ENCODE results near the gene CHN1. TPM values are rescaled to one million over a fixed set of nuclear protein-coding genes. Genes with fewer than 3 reads are reported as not detected.

The CHN1 gene
- total RNA-seq, 1 experiment from 2014 or later = 0.37 TPM

DNA sequence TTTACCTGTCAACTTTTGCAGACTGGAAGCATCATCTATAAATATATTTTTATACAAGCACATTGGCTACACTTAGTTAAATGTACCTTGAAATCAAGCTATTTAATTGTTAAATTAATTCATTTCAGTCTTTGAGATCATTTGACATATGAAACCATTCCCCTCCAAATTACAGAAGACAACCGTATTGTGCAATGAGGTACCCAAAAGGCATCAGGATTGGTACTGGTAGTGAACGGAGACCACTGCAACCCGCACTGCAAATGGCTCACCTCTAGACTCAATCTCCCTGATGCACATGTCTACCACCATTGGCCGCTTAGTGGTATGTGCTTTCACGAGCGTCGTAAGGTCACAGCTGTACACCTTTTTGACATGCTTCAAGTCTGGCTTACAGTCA lies 193.1 kb downstream of the CHN1 start:
- no peak overlapping the region for H3K9ac ChIP-seq (ENCODE audit: low read length)
- no peaks in the 10 kb centered on the region for H3K4me1 ChIP-seq (ENCODE audit: low read length)
- H3K27ac ChIP-seq (ENCODE audit: low read length) = no peak overlapping the region
- no peaks in the 10 kb centered on the region for H3K36me3 ChIP-seq (ENCODE audit: insufficient read depth, low read length)
- no peaks in the 10 kb centered on the region for H3K27me3 ChIP-seq (ENCODE audit: low read length)
- H3K79me2 ChIP-seq (ENCODE audit: low read length) = no peaks in the 10 kb centered on the region
- H3K4me3 ChIP-seq (ENCODE audit: low read length) = no peak overlapping the region
- H3K9me3 ChIP-seq (ENCODE audit: low read length) = no peaks in the 10 kb centered on the region
- H4K20me1 ChIP-seq (ENCODE audit: insufficient read depth, low read depth, low read length) = no peaks in the 10 kb centered on the region
- H2AFZ ChIP-seq (ENCODE audit: low read length) = no peak overlapping the region
- H3K9me2 ChIP-seq (replicated peaks; ENCODE audit: insufficient read depth, low read length) = no peaks in the 10 kb centered on the region
- H3K4me2 ChIP-seq (ENCODE audit: low read depth, low read length, poor library complexity, severe bottlenecking) = no peak overlapping the region
- no peak for DNase-seq

DNA sequence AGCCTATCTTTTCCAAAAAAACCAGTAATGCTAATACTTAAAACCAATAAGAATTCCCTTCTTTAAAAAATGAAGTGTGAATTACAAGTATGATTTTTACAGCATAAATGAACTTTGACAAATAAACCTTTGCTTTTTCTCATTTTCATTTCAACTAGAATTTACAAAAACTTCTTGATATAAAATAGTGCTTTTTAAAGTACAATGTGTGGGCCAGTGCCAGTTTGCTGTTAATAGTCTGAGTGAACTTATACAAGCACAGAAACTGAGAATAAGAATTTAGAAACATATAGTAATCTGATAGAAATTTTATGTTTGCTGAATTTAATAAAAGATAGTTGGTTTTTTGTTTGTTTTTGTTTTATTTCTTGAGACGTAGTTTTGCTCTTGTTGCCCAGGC lies 197.2 kb downstream of the CHN1 start:
- no peak overlapping the region for H3K4me3 ChIP-seq (ENCODE audit: low read length)
- no peak overlapping the region for H3K4me2 ChIP-seq (ENCODE audit: low read depth, low read length, poor library complexity, severe bottlenecking)
- no peaks in the 10 kb centered on the region for H3K79me2 ChIP-seq (ENCODE audit: low read length)
- no peak overlapping the region for H3K27ac ChIP-seq (ENCODE audit: low read length)
- no peak for DNase-seq
- H2AFZ ChIP-seq (ENCODE audit: low read length) = no peak overlapping the region
- H3K9me2 ChIP-seq (replicated peaks; ENCODE audit: insufficient read depth, low read length) = no peaks in the 10 kb centered on the region
- no peaks in the 10 kb centered on the region for H4K20me1 ChIP-seq (ENCODE audit: insufficient read depth, low read depth, low read length)
- no peaks in the 10 kb centered on the region for H3K27me3 ChIP-seq (ENCODE audit: low read length)
- no peak overlapping the region for H3K9ac ChIP-seq (ENCODE audit: low read length)
- H3K36me3 ChIP-seq (ENCODE audit: insufficient read depth, low read length) = no peaks in the 10 kb centered on the region
- no peaks in the 10 kb centered on the region for H3K9me3 ChIP-seq (ENCODE audit: low read length)
- H3K4me1 ChIP-seq (ENCODE audit: low read length) = no peaks in the 10 kb centered on the region

DNA sequence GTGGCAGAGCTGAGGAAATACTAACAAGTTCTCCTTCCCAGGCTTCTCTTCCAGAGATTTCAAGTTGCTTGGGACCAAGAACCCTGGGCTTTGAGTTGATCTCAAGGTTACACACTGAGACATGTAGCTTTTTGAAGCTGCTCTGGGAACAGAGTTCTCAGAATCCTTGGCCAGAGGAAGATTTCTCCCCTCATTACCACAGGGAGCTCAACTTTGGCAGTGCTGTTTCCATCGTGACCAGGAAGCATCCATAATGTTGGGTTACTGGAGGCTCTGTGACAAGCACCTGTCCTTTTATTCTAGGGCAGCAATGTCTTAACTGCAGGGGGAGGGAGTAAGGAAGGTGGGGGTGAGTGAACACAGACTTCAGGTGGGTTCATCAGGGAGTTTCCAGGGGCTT lies 199.4 kb downstream of the CHN1 start:
- H3K9me3 ChIP-seq (ENCODE audit: low read length) = no peaks in the 10 kb centered on the region
- H3K4me2 ChIP-seq (ENCODE audit: low read depth, low read length, poor library complexity, severe bottlenecking) = no peak overlapping the region
- H3K36me3 ChIP-seq (ENCODE audit: insufficient read depth, low read length) = no peaks in the 10 kb centered on the region
- no peaks in the 10 kb centered on the region for H3K27me3 ChIP-seq (ENCODE audit: low read length)
- no peaks in the 10 kb centered on the region for H3K79me2 ChIP-seq (ENCODE audit: low read length)
- no peak for DNase-seq
- no peak overlapping the region for H2AFZ ChIP-seq (ENCODE audit: low read length)
- no peak overlapping the region for H3K9ac ChIP-seq (ENCODE audit: low read length)
- no peaks in the 10 kb centered on the region for H3K4me1 ChIP-seq (ENCODE audit: low read length)
- no peak overlapping the region for H3K4me3 ChIP-seq (ENCODE audit: low read length)
- H3K9me2 ChIP-seq (replicated peaks; ENCODE audit: insufficient read depth, low read length) = no peaks in the 10 kb centered on the region
- H4K20me1 ChIP-seq (ENCODE audit: insufficient read depth, low read depth, low read length) = no peaks in the 10 kb centered on the region
- H3K27ac ChIP-seq (ENCODE audit: low read length) = no peak overlapping the region

DNA sequence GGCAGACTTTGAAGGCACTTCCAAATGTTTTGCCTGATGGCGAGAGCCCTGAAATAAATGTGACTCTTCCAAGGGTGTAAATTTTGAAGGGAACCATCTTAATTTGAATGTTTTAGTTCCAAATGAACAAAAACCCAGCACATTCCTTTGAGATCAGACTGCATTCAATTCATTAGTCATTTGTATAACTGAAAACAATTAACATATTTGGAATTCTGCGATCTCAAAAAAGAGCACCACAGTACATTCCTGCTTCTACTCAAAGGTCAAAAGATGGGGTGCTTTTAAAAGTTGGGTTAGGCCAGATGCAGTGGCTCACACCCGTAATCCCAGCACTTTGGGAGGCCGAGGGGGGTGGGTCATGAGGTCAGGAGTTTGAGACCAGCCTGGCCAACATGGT lies 202.7 kb downstream of the CHN1 start:
- Histone ChIP-seq H3K4me3 (ENCODE audit: low read length) (no peak overlapping the region), H2AFZ (ENCODE audit: low read length) (no peak overlapping the region), H3K79me2 (ENCODE audit: low read length) (no peaks in the 10 kb centered on the region), H3K4me1 (ENCODE audit: low read length) (no peaks in the 10 kb centered on the region), H3K27me3 (ENCODE audit: low read length) (no peaks in the 10 kb centered on the region), H4K20me1 (ENCODE audit: insufficient read depth, low read depth, low read length) (no peaks in the 10 kb centered on the region), H3K9me3 (ENCODE audit: low read length) (no peaks in the 10 kb centered on the region), H3K9ac (ENCODE audit: low read length) (no peak overlapping the region), H3K4me2 (ENCODE audit: low read depth, low read length, poor library complexity, severe bottlenecking) (no peak overlapping the region), H3K27ac (ENCODE audit: low read length) (no peak overlapping the region), H3K9me2 (replicated peaks; ENCODE audit: insufficient read depth, low read length) (no peaks in the 10 kb centered on the region), H3K36me3 (ENCODE audit: insufficient read depth, low read length) (no peaks in the 10 kb centered on the region)
- no peak for DNase-seq

DNA sequence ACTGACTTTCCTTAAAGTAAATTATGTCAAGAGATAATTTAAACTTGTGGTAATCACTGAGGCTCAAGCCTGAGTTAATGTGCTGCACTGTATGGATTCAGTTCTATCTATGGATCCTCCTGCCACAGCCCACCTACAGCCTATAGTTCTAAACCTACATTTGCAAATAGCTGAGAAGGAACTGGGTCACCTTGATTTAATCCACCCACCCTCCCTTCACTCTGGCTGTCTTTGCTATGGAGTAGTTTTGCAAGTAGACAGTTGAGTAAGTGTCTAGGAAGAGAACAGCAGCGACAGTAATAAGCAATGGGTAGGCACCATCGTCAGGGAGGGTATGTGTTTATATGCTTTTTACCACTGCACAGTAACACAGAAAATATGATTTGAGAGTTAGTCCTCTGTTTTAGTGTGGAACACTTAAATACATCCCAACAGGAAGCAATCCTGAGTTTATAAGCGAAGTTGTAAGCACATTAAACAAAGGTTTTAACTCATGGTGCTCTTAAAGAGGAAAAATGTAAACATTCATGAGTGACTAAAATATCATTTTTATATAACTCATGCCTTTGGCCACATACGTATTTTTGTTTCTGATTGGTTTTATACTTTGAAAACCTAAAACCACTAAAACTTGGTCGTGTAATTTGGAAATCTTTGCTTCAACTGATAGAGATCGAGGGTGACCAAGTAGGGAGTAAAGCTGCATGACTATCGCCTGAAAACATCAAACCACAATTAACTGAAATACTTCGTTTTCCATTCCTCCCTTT lies 204.6 kb downstream of the CHN1 start:
- Histone ChIP-seq H2AFZ (ENCODE audit: low read length) (no peak overlapping the region), H3K79me2 (ENCODE audit: low read length) (no peaks in the 10 kb centered on the region), H4K20me1 (ENCODE audit: insufficient read depth, low read depth, low read length) (no peaks in the 10 kb centered on the region), H3K9ac (ENCODE audit: low read length) (no peak overlapping the region), H3K4me2 (ENCODE audit: low read depth, low read length, poor library complexity, severe bottlenecking) (no peak overlapping the region), H3K36me3 (ENCODE audit: insufficient read depth, low read length) (no peaks in the 10 kb centered on the region), H3K9me2 (replicated peaks; ENCODE audit: insufficient read depth, low read length) (no peaks in the 10 kb centered on the region), H3K4me3 (ENCODE audit: low read length) (no peak overlapping the region), H3K4me1 (ENCODE audit: low read length) (no peaks in the 10 kb centered on the region), H3K27ac (ENCODE audit: low read length) (no peak overlapping the region), H3K27me3 (ENCODE audit: low read length) (no peaks in the 10 kb centered on the region), H3K9me3 (ENCODE audit: low read length) (no peaks in the 10 kb centered on the region)
- peak; percentile 16 for DNase-seq

- Histone ChIP-seq H3K4me2 (ENCODE audit: low read depth, low read length, poor library complexity, severe bottlenecking) (no peak overlapping the region), H3K36me3 (ENCODE audit: insufficient read depth, low read length) (no peaks in the 10 kb centered on the region)
These were observed 206.4 kb downstream of the CHN1 start for GRCh38 chr2:174798801-174799200.

DNA sequence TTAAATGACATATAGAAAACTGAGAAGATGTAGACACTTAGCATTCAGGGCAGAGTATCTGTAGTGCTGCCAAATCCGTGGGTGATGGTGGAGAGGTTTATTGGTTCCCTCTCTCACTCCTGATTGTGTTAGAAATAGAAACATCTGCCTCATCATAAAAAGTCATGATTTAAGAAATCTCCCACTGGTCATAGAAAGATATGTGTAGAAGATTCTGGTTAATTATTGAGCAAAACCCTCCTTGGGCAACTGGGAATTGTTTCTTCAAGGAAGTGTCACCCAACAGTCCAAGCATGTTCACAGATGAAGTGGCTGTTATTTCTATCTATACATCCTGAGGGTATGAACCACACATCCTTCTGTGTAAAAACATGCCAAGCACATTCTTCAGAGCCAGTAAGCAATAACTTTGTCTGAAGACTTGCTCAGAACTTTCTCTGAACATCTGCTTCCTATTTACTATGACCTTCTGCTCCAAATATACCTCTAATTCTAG lies 207.4 kb downstream of the CHN1 start:
- Histone ChIP-seq H3K9me3 (ENCODE audit: low read length) (no peaks in the 10 kb centered on the region), H3K36me3 (ENCODE audit: insufficient read depth, low read length) (no peaks in the 10 kb centered on the region), H3K9ac (ENCODE audit: low read length) (no peak overlapping the region), H3K27ac (ENCODE audit: low read length) (no peak overlapping the region), H3K4me3 (ENCODE audit: low read length) (no peak overlapping the region), H3K27me3 (ENCODE audit: low read length) (no peaks in the 10 kb centered on the region), H3K4me1 (ENCODE audit: low read length) (no peaks in the 10 kb centered on the region), H3K4me2 (ENCODE audit: low read depth, low read length, poor library complexity, severe bottlenecking) (no peak overlapping the region), H3K9me2 (replicated peaks; ENCODE audit: insufficient read depth, low read length) (no peaks in the 10 kb centered on the region), H2AFZ (ENCODE audit: low read length) (no peak overlapping the region), H4K20me1 (ENCODE audit: insufficient read depth, low read depth, low read length) (no peaks in the 10 kb centered on the region), H3K79me2 (ENCODE audit: low read length) (no peaks in the 10 kb centered on the region)
- no peak for DNase-seq

More at GRCh38 chr2:174798801-174799200, 206.4 kb downstream of the CHN1 start:
- H3K9ac ChIP-seq (ENCODE audit: low read length) = no peak overlapping the region
- no peaks in the 10 kb centered on the region for H4K20me1 ChIP-seq (ENCODE audit: insufficient read depth, low read depth, low read length)
- no peaks in the 10 kb centered on the region for H3K27me3 ChIP-seq (ENCODE audit: low read length)
- no peak overlapping the region for H3K27ac ChIP-seq (ENCODE audit: low read length)
- H3K9me2 ChIP-seq (replicated peaks; ENCODE audit: insufficient read depth, low read length) = no peaks in the 10 kb centered on the region
- no peaks in the 10 kb centered on the region for H3K9me3 ChIP-seq (ENCODE audit: low read length)
- H2AFZ ChIP-seq (ENCODE audit: low read length) = no peak overlapping the region
- peak; percentile 35 for DNase-seq
- no peaks in the 10 kb centered on the region for H3K4me1 ChIP-seq (ENCODE audit: low read length)
- H3K79me2 ChIP-seq (ENCODE audit: low read length) = no peaks in the 10 kb centered on the region
- H3K4me3 ChIP-seq (ENCODE audit: low read length) = no peak overlapping the region

- no peak overlapping the region for H2AFZ ChIP-seq (ENCODE audit: low read length)
- no peaks in the 10 kb centered on the region for H3K9me2 ChIP-seq (replicated peaks; ENCODE audit: insufficient read depth, low read length)
- H3K4me3 ChIP-seq (ENCODE audit: low read length) = no peak overlapping the region
- no peak overlapping the region for H3K27ac ChIP-seq (ENCODE audit: low read length)
- H3K4me2 ChIP-seq (ENCODE audit: low read depth, low read length, poor library complexity, severe bottlenecking) = no peak overlapping the region
- no peaks in the 10 kb centered on the region for H3K4me1 ChIP-seq (ENCODE audit: low read length)
- H3K9me3 ChIP-seq (ENCODE audit: low read length) = no peaks in the 10 kb centered on the region
- no peak overlapping the region for H3K9ac ChIP-seq (ENCODE audit: low read length)
- H4K20me1 ChIP-seq (ENCODE audit: insufficient read depth, low read depth, low read length) = no peaks in the 10 kb centered on the region
- H3K36me3 ChIP-seq (ENCODE audit: insufficient read depth, low read length) = no peaks in the 10 kb centered on the region
- H3K27me3 ChIP-seq (ENCODE audit: low read length) = no peaks in the 10 kb centered on the region
- H3K79me2 ChIP-seq (ENCODE audit: low read length) = no peaks in the 10 kb centered on the region
- DNase-seq = no peak
These were observed 208.8 kb downstream of the CHN1 start for GRCh38 chr2:174796319-174796771.

All from Karpas-422 (cell line).